Ecto neural progenitor cell (in vitro differentiated cells): ENCODE measurements around the gene SNX21.
"Not testable (repeated sequence)": the region's sequence is repeated elsewhere in the genome, so short reads cannot be mapped to it uniquely, and the experiment has no call there.

Source experiments
- DNase-seq: peaks from one replicate; pipeline ENCODE4 v3.0.0-alpha.2; 2018; ENCODE audit warnings: low spot score

SNX21 gene

GRCh38 chr20:45850926-45851325 is 17.3 kb downstream of the SNX21 start:
- no peak for DNase-seq

GRCh38 chr20:45851501-45851900 is 17.9 kb downstream of the SNX21 start:
- no peak for DNase-seq

GRCh38 chr20:45852326-45852725 is 18.7 kb downstream of the SNX21 start:
- no peak for DNase-seq

GRCh38 chr20:45853484-45853883 is 19.9 kb downstream of the SNX21 start:
- no peak for DNase-seq

GRCh38 chr20:45857114-45857881 is 23.7 kb downstream of the SNX21 start, which contains the start of the genes ACOT8 and ZSWIM3:
Gene ACOT8, minus strand, starts transcription at chr20:45857392. Its CDS starts 77 bp downstream, at chr20:45857315.
Gene ZSWIM3, plus strand, starts transcription at chr20:45857614. Its CDS starts 212 bp downstream, at chr20:45857826.
- DNase-seq, result peak; percentile 95

GRCh38 chr20:45857882-45858216 is 24.2 kb downstream of the SNX21 start:
- DNase-seq, result no peak

GRCh38 chr20:45859916-45860315 is 26.3 kb downstream of the SNX21 start:
- DNase-seq, result no peak

- no peak for DNase-seq
Measured at GRCh38 chr20:45860560-45861220, 27.1 kb downstream of the SNX21 start.

- no peak for DNase-seq
Measured at GRCh38 chr20:45861221-45862075, 27.8 kb downstream of the SNX21 start.

GRCh38 chr20:45863543-45864470 is 30.2 kb downstream of the SNX21 start:
- DNase-seq, result no peak

- no peak for DNase-seq
Measured at GRCh38 chr20:45866454-45866853, 32.9 kb downstream of the SNX21 start.

- DNase-seq, result no peak
Measured at GRCh38 chr20:45867136-45867818, 33.7 kb downstream of the SNX21 start.

- no peak for DNase-seq
Measured at GRCh38 chr20:45867819-45868176, 34.2 kb downstream of the SNX21 start.

GRCh38 chr20:45872626-45873025 is 39.0 kb downstream of the SNX21 start:
- no peak for DNase-seq

- DNase-seq, result no peak
Measured at GRCh38 chr20:45873409-45874103, 40.0 kb downstream of the SNX21 start.

- not testable (repeated sequence) for DNase-seq
Measured at GRCh38 chr20:45874104-45874481, 40.5 kb downstream of the SNX21 start.

GRCh38 chr20:45874576-45874975 is 41.0 kb downstream of the SNX21 start:
- no peak for DNase-seq

- DNase-seq, result no peak
Measured at GRCh38 chr20:45878076-45878761, 44.6 kb downstream of the SNX21 start.

GRCh38 chr20:45880988-45881788 is 47.6 kb downstream of the SNX21 start, which contains the start of gene ZSWIM1:
Gene ZSWIM1, plus strand, starts transcription at chr20:45881227. Its CDS starts 1,366 bp downstream, at chr20:45882593.
- DNase-seq, result peak; percentile 99
